Activated CD8-positive, alpha-beta memory T cell treated with anti-CD3 and anti-CD28 coated beads for 36 hours (primary cell): ENCODE measurements around the gene INCA1. TPM values are rescaled to one million over a fixed set of nuclear protein-coding genes. Genes with fewer than 3 reads are reported as not detected.

Experiments used
- CTCF ChIA-PET: fragments of 350-600 bp; sonication (Branson Sonifier 250); formaldehyde crosslinking; loops from one replicate; lab custom pipeline; 2021; ENCODE audit warnings: antibody characterized with exemption; lab: Charles Lee
- POLR2A ChIA-PET: fragments of 350-600 bp; sonication (Branson Sonifier 250); formaldehyde crosslinking; loops from one replicate; lab custom pipeline; 2021; ENCODE audit warnings: antibody characterized with exemption; lab: Charles Lee
- total RNA-seq, 2 experiments: library from RNA; stranded (reverse); gene quantifications; one replicate each; pipeline ENCODE4 v1.2.3, GENCODE V29; 2021

The INCA1 gene
- total RNA-seq, 2 experiments from 2014 or later = 0.30 to 0.31 TPM

GRCh38 chr17:4947411-4948165 lies 49.7 kb downstream of the INCA1 start:
- CTCF ChIA-PET = interaction anchor here (1.1 to 2.2 kb wide), 4 partner anchors 15 to 84 kb away, joined by 3 to 21 read pairs (median 4); partner anchors contain the start of gene SPAG7
- POLR2A ChIA-PET = interaction anchor here (1.0 to 13.5 kb wide), 4 partner anchors 8 to 39 kb away, joined by 4 to 214 read pairs (median 16); partner anchors contain the start of genes CAMTA2, RNF167, SLC25A11 and SPAG7

- ChIA-PET POLR2A (interaction anchor here (1.0 to 13.5 kb wide), 3 partner anchors 17 to 40 kb away, joined by 4 to 214 read pairs (median 6); partner anchors contain the start of genes CAMTA2 and SPAG7), CTCF (interaction anchor here (1.1 to 2.2 kb wide), 3 partner anchors 15 to 85 kb away, joined by 3 to 21 read pairs (median 3); partner anchors contain the start of gene SPAG7)
Measured at GRCh38 chr17:4947010-4947410, 50.3 kb downstream of the INCA1 start.

GRCh38 chr17:4946312-4946976 lies 50.9 kb downstream of the INCA1 start:
- ChIA-PET CTCF (interaction anchor here (0.6 to 1.1 kb wide), 2 partner anchors 16 to 24 kb away, joined by 3 read pairs; no protein-coding TSS in a partner anchor), POLR2A (interaction anchor here (0.6 to 13.5 kb wide), 3 partner anchors 17 to 35 kb away, joined by 4 to 214 read pairs (median 5); partner anchors contain the start of gene SPAG7)

- CTCF ChIA-PET = interaction anchor here (0.6 kb wide), 1 partner anchor 24 kb away, joined by 3 read pairs; no protein-coding TSS in a partner anchor
Measured at GRCh38 chr17:4945944-4946280, 51.4 kb downstream of the INCA1 start.

GRCh38 chr17:4945176-4945943 lies 52.0 kb downstream of the INCA1 start:
- CTCF ChIA-PET = interaction anchor here (0.7 kb wide), 1 partner anchor 22 kb away, joined by 3 read pairs; the partner anchor contains the start of gene SPAG7
- POLR2A ChIA-PET = interaction anchor here (0.5 to 13.5 kb wide), 5 partner anchors 10 to 389 kb away, joined by 3 to 214 read pairs (median 4); partner anchors contain the start of genes KIF1C and SPAG7

More at GRCh38 chr17:4945944-4946280, 51.4 kb downstream of the INCA1 start:
- POLR2A ChIA-PET = interaction anchor here (0.5 to 13.5 kb wide), 5 partner anchors 10 to 52 kb away, joined by 3 to 214 read pairs (median 4); partner anchors contain the start of genes KIF1C and SPAG7

GRCh38 chr17:4944554-4945175 lies 52.7 kb downstream of the INCA1 start:
- ChIA-PET CTCF (interaction anchor here (0.7 to 0.9 kb wide), 2 partner anchors 23 to 24 kb away, joined by 3 read pairs; partner anchors contain the start of gene SPAG7), POLR2A (interaction anchor here (0.5 to 13.5 kb wide), 3 partner anchors 24 to 469 kb away, joined by 3 to 214 read pairs (median 3); partner anchors contain the start of gene SPAG7)

- ChIA-PET POLR2A (interaction anchor here (13.5 kb wide), 1 partner anchor 24 kb away, joined by 214 read pairs; the partner anchor contains the start of gene SPAG7), CTCF (interaction anchor here (0.9 kb wide), 1 partner anchor 25 kb away, joined by 3 read pairs; no protein-coding TSS in a partner anchor)
Measured at GRCh38 chr17:4944163-4944553, 53.2 kb downstream of the INCA1 start.

- ChIA-PET POLR2A (interaction anchor here (13.5 kb wide), 1 partner anchor 26 kb away, joined by 214 read pairs; the partner anchor contains the start of gene SPAG7), CTCF (interaction anchor here (0.8 kb wide), 1 partner anchor 34 kb away, joined by 3 read pairs; no protein-coding TSS in a partner anchor)
Measured at GRCh38 chr17:4942760-4943508, 54.4 kb downstream of the INCA1 start.

- ChIA-PET POLR2A (no interaction called here), CTCF (interaction anchor here (1.7 to 3.4 kb wide), 3 partner anchors 9 to 38 kb away, joined by 4 to 14 read pairs (median 12); partner anchors contain the start of genes CHRNE, ENO3 and SPAG7)
Measured at GRCh38 chr17:4941319-4941610, 56.1 kb downstream of the INCA1 start.

GRCh38 chr17:4940555-4941318 lies 56.6 kb downstream of the INCA1 start:
- CTCF ChIA-PET = interaction anchor here (0.9 to 3.4 kb wide), 8 partner anchors 8 to 45 kb away, joined by 3 to 14 read pairs (median 4); partner anchors contain the start of genes C17orf107, CHRNE, ENO3 and PFN1
- POLR2A ChIA-PET = interaction anchor here (1.1 to 2.8 kb wide), 5 partner anchors 8 to 57 kb away, joined by 4 to 33 read pairs (median 6); partner anchors contain the start of genes C17orf107, KIF1C, PFN1 and SPAG7

- ChIA-PET CTCF (interaction anchor here (0.9 to 3.4 kb wide), 8 partner anchors 9 to 46 kb away, joined by 3 to 14 read pairs (median 4); partner anchors contain the start of genes C17orf107, CHRNE, ENO3 and PFN1), POLR2A (interaction anchor here (0.6 to 2.8 kb wide), 7 partner anchors 9 to 600 kb away, joined by 3 to 33 read pairs (median 4); partner anchors contain the start of genes C17orf107, KIF1C, PFN1 and SPAG7)
Measured at GRCh38 chr17:4939796-4940554, 57.3 kb downstream of the INCA1 start, which contains the start of the genes RNF167 and SLC25A11. Gene RNF167, plus strand, starts transcription at chr17:4940268. Its CDS starts 642 bp downstream, at chr17:4940910. Gene SLC25A11, minus strand, starts transcription at chr17:4940046. Its CDS starts 136 bp downstream, at chr17:4939910.

GRCh38 chr17:4939546-4939795 lies 57.9 kb downstream of the INCA1 start:
- ChIA-PET CTCF (interaction anchor here (1.0 to 3.4 kb wide), 6 partner anchors 9 to 46 kb away, joined by 3 to 14 read pairs (median 5); partner anchors contain the start of genes C17orf107, CHRNE, PFN1 and SPAG7), POLR2A (interaction anchor here (0.6 to 2.8 kb wide), 8 partner anchors 10 to 600 kb away, joined by 3 to 33 read pairs (median 4); partner anchors contain the start of genes C17orf107, PFN1 and SPAG7)

GRCh38 chr17:4938688-4939545 lies 58.4 kb downstream of the INCA1 start:
- POLR2A ChIA-PET = interaction anchor here (0.6 to 2.8 kb wide), 6 partner anchors 10 to 56 kb away, joined by 3 to 33 read pairs (median 5); partner anchors contain the start of genes C17orf107, PFN1 and SPAG7

More at GRCh38 chr17:4938688-4939545, 58.4 kb downstream of the INCA1 start:
- CTCF ChIA-PET = interaction anchor here (1.0 to 3.4 kb wide), 4 partner anchors 29 to 40 kb away, joined by 4 to 14 read pairs (median 8); partner anchors contain the start of genes C17orf107, CHRNE and SPAG7
